ENCODE data around the gene ZPBP. TPM values are rescaled to one million over a fixed set of nuclear protein-coding genes. Genes with fewer than 3 reads are reported as not detected.

The ZPBP gene
- total RNA-seq, 4 donors from 2014 or later = 0.23 TPM; not detected in 3

DNA sequence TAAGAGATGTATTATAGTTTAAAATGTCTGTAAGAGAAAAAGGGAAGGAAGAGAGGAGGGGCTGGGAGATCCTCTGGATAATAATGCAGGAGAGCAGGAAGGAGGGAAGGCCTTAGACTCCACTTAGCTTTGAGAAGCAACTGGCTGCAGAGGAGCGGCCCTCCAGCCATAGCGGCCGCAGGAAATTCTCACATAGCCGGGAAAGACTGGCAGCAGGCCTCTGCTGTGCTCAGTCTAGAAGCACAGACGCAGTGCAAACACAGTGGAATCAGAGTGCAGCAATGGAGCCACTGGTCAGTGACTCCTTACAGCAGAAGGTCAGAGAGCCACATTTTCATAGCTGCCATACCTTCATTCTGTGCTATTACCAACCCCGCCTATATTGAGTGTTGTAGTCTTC, 166.3 kb downstream of the ZPBP start:
- intact Hi-C loops (cut with DNase I; ENCODE audit: low total_unique reads) = no loop called here
- WGBS, 2 donors = 85 to 88% methylated on average over 6 of the region's 6 CpGs
- no peak overlapping the region for H3K4me3 ChIP-seq (ENCODE audit: low read depth, poor library complexity, severe bottlenecking)
- DNase-seq (ENCODE audit: low spot score in 2 of 2) = no peak
- TF ChIP-seq, protein P1, sequence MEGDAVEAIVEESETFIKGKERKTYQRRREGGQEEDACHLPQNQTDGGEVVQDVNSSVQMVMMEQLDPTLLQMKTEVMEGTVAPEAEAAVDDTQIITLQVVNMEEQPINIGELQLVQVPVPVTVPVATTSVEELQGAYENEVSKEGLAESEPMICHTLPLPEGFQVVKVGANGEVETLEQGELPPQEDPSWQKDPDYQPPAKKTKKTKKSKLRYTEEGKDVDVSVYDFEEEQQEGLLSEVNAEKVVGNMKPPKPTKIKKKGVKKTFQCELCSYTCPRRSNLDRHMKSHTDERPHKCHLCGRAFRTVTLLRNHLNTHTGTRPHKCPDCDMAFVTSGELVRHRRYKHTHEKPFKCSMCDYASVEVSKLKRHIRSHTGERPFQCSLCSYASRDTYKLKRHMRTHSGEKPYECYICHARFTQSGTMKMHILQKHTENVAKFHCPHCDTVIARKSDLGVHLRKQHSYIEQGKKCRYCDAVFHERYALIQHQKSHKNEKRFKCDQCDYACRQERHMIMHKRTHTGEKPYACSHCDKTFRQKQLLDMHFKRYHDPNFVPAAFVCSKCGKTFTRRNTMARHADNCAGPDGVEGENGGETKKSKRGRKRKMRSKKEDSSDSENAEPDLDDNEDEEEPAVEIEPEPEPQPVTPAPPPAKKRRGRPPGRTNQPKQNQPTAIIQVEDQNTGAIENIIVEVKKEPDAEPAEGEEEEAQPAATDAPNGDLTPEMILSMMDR (IDR thresholded peaks at IDR 0.05) = no peak
- no peak for TF ChIP-seq POLR2A (IDR thresholded peaks at IDR 0.05)

DNA sequence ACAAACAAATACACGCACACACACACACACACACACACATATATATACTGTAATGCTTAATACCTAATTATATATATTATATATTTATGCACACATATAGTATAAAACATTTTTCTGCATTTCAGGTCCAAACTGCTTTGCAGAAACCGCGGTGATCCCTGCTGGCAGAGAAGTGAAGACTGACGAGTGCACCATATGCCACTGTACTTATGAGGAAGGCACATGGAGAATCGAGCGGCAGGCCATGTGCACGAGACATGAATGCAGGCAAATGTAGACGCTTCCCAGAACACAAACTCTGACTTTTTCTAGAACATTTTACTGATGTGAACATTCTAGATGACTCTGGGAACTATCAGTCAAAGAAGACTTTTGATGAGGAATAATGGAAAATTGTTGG, 181.1 kb downstream of the ZPBP start:
- DNase-seq (ENCODE audit: low spot score in 2 of 2) = no peak
- 83 to 84% methylated on average over 8 of the region's 8 CpGs for WGBS, 2 donors
- intact Hi-C loops (cut with DNase I; ENCODE audit: low total_unique reads) = no loop called here
- no peak for TF ChIP-seq POLR2A (IDR thresholded peaks at IDR 0.05)
- TF ChIP-seq, protein P1 (IDR thresholded peaks at IDR 0.05) = no peak
- no peak overlapping the region for H3K4me3 ChIP-seq (ENCODE audit: low read depth, poor library complexity, severe bottlenecking)

DNA sequence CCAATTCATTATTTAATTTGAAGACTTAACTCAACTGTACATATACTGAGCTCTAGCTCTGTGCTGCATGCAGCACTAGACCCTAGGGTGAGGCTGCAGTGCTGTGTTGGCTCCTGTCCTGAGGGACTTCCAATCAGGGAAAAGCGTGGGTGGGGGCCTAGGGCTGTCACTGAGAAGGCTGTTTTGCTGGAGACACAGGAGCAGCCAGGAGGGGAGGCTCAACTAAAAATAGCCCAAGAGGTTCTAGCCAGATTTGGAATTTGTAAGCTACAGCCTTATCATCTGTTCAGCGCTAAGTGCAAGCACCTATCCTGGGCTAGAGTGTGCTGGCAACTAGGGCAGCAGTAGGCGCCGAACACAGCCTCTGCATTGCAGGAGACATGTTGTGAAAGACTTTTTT, 198.5 kb downstream of the ZPBP start:
- H3K4me3 ChIP-seq (ENCODE audit: low read depth, poor library complexity, severe bottlenecking) = no peak overlapping the region
- 83 to 87% methylated on average over 4 of the region's 4 CpGs for WGBS, 2 donors
- no peak for DNase-seq (ENCODE audit: low spot score in 2 of 2)
- TF ChIP-seq, protein P1 (IDR thresholded peaks at IDR 0.05) = no peak
- no peak for TF ChIP-seq POLR2A (IDR thresholded peaks at IDR 0.05)
- intact Hi-C loops (cut with DNase I; ENCODE audit: low total_unique reads) = no loop called here

DNA sequence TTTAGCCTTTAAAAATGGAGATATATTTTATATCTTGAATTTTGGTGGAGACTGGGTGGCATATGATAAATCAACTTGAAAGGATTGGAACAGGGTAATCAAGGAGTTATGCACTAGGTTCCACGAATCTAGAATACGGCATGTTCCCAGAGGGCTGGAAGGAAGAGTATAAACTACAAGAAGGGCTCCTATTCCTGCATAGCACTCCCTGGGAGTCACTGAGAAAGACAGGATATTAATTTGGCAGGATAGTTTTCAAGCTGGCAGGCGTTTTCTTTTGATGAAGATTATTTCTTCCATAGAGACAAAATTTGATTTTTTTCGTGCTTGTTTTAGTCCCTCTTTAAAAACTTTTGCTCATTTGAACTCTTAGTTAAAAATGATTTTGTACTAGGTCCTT, 199.9 kb downstream of the ZPBP start:
- no peak for DNase-seq (ENCODE audit: low spot score in 2 of 2)
- intact Hi-C loops (cut with DNase I; ENCODE audit: low total_unique reads) = no loop called here
- H3K4me3 ChIP-seq (ENCODE audit: low read depth, poor library complexity, severe bottlenecking) = no peak overlapping the region
- 36 to 39% methylated on average over 4 of the region's 4 CpGs for WGBS, 2 donors
- TF ChIP-seq POLR2A (IDR thresholded peaks at IDR 0.05) = no peak
- TF ChIP-seq, protein P1 (IDR thresholded peaks at IDR 0.05) = no peak

DNA sequence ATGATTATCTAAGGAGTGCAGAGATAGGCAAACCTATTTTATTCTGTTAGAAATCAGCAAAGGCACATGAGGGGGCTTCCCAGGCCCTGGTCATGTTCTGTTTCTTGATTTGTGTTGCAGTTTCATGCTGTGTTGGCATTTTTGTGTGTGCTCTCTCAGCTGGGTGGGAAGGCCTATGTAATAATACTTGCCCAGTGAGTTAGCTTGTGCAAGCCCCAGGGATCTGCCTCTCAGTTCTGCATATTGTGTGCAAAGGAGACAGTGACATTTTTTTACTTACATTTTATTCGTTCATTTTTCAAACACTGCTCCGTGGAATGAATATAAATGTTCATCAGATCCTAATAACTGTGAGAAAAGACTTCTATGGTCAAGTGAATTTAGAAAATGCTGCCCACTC, 200.6 kb downstream of the ZPBP start:
- 83 to 88% methylated on average over 2 of the region's 2 CpGs for WGBS, 2 donors
- DNase-seq (ENCODE audit: low spot score in 2 of 2) = no peak
- intact Hi-C loops (cut with DNase I; ENCODE audit: low total_unique reads) = no loop called here
- H3K4me3 ChIP-seq (ENCODE audit: low read depth, poor library complexity, severe bottlenecking) = no peak overlapping the region
- no peak for TF ChIP-seq POLR2A (IDR thresholded peaks at IDR 0.05)
- TF ChIP-seq, protein P1 (IDR thresholded peaks at IDR 0.05) = no peak

Other genes starting within 250 kb of the ZPBP start
- gene IKZF1, start 211.5 kb upstream of the ZPBP start, total RNA-seq = 10 to 100 TPM in 1 of 4 donors, 1 to 10 TPM in 3; 5.3 to 10.8 (median 7.6) TPM